Measurements from ENCODE around the gene SH3BP5L. TPM values are rescaled to one million over a fixed set of nuclear protein-coding genes. Genes with fewer than 3 reads are reported as not detected.
A peak's percentile ranks its signal among the peaks of the same experiment; 100 is the strongest.

The SH3BP5L gene
- total RNA-seq, 1 donor from 2014 or later, result 21.3 TPM

DNA sequence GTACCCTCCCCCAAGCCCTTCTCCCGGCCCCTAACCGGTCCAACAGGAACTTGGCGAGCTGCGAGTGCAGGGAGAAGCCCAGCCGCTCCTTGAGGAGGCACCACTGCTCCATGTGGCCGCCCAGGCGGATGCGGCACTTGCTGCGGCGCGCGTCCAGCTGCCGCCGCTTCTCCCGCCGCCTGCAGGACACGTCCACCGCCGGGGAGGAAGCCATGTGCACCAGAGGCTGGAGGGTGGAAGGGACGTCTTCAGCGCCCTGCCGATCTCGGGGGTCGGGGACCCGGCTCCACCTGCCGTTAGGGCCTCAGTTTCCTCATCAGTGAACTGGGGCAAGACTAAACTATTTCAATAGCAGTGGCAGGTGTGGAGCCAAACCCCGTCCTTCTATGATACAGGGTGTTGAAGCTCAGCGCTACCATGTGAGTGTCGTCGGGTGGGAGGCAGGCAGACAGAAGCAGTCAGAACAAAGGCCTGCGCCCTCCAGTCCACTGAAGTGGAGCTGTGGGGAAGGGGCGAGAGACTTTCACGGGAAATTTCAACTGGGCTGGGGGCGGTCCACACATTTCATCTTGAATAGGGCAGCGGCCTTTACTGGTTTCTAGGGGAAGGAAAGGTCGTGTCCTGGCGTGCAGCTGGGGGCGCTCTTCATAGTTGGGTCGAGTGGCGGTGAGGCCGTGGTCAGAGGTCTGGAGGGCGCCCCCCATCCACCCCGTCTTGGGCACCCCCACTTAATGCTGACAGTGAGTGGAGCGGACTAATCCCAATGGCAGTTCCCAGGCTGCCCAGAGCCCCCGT, 32.6 kb upstream of the SH3BP5L start:
- ATAC-seq, result peak; percentile 68

GRCh38 chr1:248857749-248858095, 32.0 kb upstream of the SH3BP5L start:
- H3K4me3 ChIP-seq, result peak overlapping the region; percentile 56
- H3K36me3 ChIP-seq, result no peaks in the 10 kb centered on the region
- peaks cover 18% of the 10 kb centered on the region for H3K4me1 ChIP-seq
- H3K27me3 ChIP-seq, result no peaks in the 10 kb centered on the region
- H3K27ac ChIP-seq, result peak overlapping the region; percentile 82
- intact Hi-C loops (cut with DNase I), result no loop called here
- TF ChIP-seq CTCF (IDR thresholded peaks at IDR 0.05), result no peak
- no peak for DNase-seq
- no peaks in the 10 kb centered on the region for H3K9me3 ChIP-seq
- no peak for ATAC-seq

More for the DNA sequence above, 32.6 kb upstream of the SH3BP5L start:
- Histone ChIP-seq H3K36me3 (no peaks in the 10 kb centered on the region), H3K4me1 (peaks cover 19% of the 10 kb centered on the region), H3K27me3 (no peaks in the 10 kb centered on the region), H3K4me3 (peak overlapping the region; percentile 56), H3K27ac (peak overlapping the region; percentile 82), H3K9me3 (no peaks in the 10 kb centered on the region)
- TF ChIP-seq CTCF (IDR thresholded peaks at IDR 0.05), result peak; percentile 49
- intact Hi-C loops (cut with DNase I), result no loop called here
- peak; percentile 90 for DNase-seq

DNA sequence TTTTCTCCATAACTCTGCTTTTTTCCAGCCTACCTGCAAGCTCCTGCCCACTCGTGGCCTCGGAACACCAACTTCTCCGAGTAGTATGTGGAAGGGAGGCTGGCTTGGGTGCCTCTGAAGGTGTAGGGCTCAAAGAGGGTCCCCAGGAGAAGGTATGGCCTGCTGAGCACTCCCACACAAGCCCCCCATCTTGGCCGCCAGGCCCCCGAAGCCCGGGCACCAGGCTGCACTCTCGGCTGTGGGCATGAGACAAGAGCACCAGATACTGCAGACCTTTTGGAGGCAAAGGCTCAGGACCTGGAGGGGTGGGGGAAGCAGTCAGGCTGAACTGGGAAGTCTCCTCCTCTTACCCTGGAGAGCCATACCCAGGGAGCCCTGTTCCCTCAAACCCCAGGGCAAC, 31.5 kb upstream of the SH3BP5L start:
- Histone ChIP-seq H3K4me1 (peaks cover 18% of the 10 kb centered on the region), H3K27ac (no peak overlapping the region), H3K9me3 (no peaks in the 10 kb centered on the region), H3K4me3 (no peak overlapping the region), H3K27me3 (no peaks in the 10 kb centered on the region), H3K36me3 (no peaks in the 10 kb centered on the region)
- intact Hi-C loops (cut with DNase I), result no loop called here
- no peak for ATAC-seq
- no peak for TF ChIP-seq CTCF (IDR thresholded peaks at IDR 0.05)
- DNase-seq, result no peak

- TF ChIP-seq CTCF (IDR thresholded peaks at IDR 0.05), result no peak
- H3K4me3 ChIP-seq, result no peak overlapping the region
- ATAC-seq (no peak), DNase-seq (no peak)
- peaks cover under 1% of the 10 kb centered on the region for H3K36me3 ChIP-seq
- peaks cover 18% of the 10 kb centered on the region for H3K4me1 ChIP-seq
- no peak overlapping the region for H3K27ac ChIP-seq
- intact Hi-C loops (cut with DNase I), result no loop called here
- H3K27me3 ChIP-seq, result no peaks in the 10 kb centered on the region
- no peaks in the 10 kb centered on the region for H3K9me3 ChIP-seq
These were observed 30.5 kb upstream of the SH3BP5L start for GRCh38 chr1:248856176-248856575.

DNA sequence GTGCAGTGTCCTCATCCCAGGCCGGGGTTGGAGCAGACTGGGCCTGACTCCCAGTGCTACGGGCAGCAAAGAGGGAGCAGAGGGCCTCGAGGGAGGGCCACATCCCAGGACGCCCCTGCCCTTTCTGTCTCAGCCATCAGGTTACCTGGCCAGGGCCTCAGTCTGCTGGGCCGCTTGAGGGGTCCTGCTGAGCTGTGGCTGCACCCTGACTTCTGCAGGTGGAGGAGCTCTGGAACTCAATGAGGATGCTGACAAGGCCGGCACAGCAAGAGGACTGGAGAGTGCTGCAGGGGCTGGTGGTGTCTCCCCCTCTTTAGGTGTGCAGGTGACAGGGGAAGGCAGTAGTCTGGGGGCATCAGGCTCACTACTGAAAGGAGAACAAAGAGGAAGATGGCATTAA, 29.9 kb upstream of the SH3BP5L start:
- H3K9me3 ChIP-seq, result no peaks in the 10 kb centered on the region
- no peak for TF ChIP-seq CTCF (IDR thresholded peaks at IDR 0.05)
- H3K4me1 ChIP-seq, result peaks cover 18% of the 10 kb centered on the region
- no peak overlapping the region for H3K4me3 ChIP-seq
- intact Hi-C loops (cut with DNase I), result no loop called here
- ATAC-seq (no peak), DNase-seq (no peak)
- no peaks in the 10 kb centered on the region for H3K27me3 ChIP-seq
- no peak overlapping the region for H3K27ac ChIP-seq
- peaks cover 6% of the 10 kb centered on the region for H3K36me3 ChIP-seq
